GM19035 (cell line): ENCODE measurements around the gene ABHD3.
"Not testable (repeated sequence)": the region's sequence is repeated elsewhere in the genome, so short reads cannot be mapped to it uniquely, and the experiment has no call there.

Experiments
- ATAC-seq: cut with Tn5 transposase; IDR thresholded peaks from one replicate; pipeline ENCODE4 v1.9.1; 2021; ENCODE audit not compliant: unreplicated experiment

ABHD3 gene, protein sequence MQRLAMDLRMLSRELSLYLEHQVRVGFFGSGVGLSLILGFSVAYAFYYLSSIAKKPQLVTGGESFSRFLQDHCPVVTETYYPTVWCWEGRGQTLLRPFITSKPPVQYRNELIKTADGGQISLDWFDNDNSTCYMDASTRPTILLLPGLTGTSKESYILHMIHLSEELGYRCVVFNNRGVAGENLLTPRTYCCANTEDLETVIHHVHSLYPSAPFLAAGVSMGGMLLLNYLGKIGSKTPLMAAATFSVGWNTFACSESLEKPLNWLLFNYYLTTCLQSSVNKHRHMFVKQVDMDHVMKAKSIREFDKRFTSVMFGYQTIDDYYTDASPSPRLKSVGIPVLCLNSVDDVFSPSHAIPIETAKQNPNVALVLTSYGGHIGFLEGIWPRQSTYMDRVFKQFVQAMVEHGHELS

DNA sequence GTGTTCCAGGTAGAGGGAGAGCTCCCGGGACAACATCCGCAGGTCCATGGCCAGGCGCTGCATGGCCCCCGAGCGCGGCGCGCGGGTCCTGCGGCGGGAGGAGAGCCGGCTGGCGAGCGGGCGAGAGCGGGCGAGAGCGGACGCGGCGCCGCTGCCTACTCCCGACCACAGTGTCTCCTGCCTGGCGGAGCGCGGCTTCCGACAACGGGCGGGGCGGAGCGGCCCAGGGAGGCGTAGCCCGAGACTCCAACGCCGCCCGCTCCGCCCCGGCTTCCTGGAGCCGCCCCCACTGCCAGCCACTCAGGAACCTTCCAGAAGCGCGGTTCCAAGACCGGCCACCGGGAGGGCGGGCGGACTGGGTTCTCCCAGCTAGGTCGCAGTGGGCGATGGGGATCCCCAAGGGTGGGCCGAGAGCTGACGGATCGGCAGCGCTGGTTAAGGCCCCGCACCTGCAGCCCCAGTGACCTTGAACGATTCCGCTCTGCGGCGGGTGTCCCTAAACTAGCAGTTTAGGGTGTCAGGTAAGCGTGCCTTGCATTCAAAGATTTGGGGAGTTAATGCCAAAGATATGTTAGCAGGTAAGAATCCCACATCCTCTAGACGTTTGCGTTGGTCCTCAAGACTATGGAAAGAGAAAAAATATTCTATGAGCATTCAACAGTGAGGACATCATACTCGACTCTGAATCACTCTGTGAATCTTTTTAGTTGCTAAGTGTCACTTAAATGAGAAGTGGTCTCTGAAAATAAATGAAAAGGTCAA, at the start of gene ABHD3:
Gene ABHD3, minus strand, starts transcription at position 172 of the 762 bp plus-strand sequence. Its CDS starts 109 bp downstream, at position 63.
- ATAC-seq: peak; percentile 93

DNA sequence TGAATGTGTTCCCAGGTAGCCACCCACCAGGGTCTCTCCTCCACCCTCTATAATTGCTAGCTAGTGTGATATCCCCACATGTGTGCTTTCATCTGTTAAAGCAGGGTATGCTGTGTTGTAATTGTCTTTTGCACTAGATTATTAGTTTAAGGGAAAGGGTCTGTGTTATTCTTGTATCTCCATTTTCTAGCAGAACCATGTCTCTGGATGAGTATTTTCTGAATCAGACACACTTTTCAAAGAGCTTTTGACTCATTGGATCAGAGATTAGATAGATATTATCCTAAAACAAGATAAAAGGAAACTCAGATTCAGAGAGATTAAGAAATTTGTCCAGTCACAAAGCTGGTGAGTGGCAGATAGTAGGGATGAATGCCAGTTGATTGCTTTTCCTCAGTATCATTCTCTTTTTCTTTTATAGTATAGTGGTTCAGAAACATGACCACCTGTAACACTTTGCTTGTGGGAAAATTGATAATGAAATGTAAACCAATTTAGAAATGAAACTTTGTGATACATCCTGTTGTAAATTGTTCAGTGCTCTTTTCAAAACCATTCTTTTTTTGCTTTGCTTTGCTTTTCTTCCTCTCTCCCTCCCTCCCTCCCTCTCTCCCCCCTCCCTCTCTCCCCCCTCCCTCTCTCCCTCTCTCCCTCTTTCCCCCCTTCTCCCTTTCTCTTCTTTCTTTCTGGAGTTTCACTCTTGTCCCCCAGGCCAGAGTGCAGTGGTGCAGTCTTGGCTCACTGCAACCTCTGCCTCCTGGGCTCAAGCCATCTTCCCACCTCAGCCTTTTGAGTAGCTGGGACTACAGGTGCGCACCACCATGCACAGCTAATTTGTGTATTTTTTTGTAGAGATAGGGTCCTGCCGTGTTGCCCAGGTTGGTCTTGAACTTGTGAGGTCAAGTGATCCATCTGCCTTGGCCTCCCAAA, 43.5 kb upstream of the ABHD3 start:
- ATAC-seq: no peak

DNA sequence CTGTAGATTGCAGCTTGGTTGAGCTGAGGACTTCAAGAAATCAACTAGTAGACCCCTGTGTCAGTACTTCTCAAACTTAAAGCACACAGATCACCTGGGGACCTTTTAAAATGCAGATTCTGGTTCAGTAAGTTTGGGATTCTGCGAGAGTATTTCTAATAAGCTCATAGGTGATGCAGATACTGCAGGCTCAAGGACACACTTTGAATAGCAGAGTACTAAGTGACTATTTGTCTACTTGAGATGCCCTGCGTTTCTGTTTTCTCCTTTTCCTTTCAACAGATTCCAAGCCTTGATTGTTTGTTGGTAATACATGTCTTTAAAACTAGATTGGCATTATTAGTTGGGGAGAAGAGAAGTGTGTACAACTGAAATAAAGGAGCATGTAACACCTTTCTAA, 42.7 kb upstream of the ABHD3 start:
- ATAC-seq: no peak

DNA sequence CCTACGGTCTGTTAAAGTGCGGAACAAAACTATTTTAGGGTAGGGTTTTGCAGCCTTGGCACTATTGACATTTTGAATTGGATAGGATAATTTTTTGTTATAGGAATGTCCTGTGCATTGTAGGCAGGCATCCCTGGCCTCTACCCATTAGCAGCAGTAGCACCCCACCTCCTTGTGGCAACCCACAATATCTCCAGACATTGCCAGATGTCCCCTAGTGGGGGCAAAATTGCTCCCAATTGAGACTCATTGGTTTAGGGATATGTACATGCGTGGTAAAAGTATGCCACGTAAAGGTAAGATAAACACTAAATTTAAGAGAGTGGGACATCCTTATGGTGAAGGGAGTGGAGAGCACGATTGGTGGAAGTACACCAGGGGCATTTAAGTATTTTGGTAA, 40.7 kb upstream of the ABHD3 start:
- no peak for ATAC-seq

DNA sequence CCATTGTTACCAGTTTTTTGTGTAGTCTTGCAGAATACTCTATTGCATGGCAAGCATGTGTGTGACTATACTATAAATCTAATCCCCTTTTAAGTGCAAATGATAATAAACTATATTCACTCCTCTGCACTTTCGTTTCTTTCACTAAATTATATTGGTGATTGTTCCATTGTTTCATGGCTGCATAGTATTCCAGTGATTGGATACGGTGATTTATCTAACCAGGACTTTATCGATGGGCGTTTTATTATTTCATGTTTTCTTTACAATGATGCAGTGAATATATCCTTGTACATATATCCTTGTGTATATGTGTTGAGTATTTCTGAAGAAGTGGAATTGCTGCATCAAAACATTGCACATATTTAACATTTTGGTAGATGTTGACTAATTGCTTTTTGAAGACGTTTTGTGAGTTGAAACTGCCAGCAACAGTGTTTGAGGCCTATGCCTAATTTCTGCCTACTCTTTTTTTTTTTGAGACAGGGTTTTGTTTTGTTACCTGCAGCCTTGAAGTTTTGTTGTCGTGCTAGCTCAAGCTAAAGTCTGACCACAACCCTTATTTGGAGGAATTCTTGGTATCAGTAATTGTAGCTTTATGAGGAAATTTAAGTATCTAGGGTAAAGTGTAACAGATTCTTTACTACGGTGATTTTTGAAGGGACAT, 38.7 kb upstream of the ABHD3 start:
- ATAC-seq: no peak

DNA sequence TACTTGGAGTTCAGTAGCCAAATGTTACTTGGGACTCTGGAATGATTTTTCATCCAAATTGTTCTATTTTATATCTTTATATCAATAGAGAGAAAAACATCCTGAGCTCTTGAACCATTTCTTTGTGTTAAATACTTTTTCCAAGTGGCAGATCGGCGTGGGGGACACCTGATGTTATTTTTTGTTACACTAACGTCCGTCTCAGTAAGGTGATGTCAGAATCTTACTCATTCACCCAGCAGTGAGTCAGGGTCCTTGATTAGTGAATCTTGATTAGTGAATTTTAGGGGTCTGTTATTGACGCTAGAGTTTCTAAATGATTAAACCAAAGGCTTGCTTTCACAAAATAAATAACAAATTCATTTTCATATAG, 37.7 kb upstream of the ABHD3 start:
- no peak for ATAC-seq

DNA sequence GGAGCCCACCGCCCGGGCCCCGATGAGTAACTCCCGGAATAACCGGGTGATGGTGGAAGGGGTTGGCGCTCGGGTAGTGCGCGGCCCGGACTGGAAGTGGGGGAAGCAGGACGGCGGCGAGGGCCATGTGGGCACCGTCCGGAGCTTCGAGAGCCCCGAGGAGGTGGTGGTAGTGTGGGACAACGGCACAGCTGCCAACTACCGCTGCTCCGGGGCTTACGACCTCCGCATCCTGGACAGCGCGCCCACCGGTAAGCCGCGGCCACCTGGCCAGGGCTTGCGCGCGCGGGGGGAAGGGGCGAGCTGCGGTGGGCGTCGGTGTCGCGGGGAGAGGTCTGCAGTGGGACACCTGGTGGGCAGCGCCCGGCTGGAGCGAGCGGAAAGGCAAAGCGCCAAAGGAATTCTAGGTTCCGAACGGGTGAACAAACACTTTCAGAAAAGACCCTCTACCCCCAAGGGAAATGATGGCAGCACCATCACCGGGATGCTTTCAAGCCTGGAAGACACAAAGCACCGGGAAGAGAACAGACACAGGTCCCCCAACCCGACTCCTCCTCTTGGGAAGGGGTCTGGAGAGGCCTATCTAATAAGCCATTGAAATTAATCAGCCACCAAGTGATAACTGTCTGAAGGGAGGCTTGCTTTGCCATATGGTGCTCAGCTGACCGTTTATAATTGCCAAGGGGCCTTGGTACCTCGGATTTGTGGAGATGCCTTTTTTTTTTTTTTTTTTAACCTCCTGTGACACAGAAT, 37.2 kb upstream of the ABHD3 start:
- no peak for ATAC-seq

DNA sequence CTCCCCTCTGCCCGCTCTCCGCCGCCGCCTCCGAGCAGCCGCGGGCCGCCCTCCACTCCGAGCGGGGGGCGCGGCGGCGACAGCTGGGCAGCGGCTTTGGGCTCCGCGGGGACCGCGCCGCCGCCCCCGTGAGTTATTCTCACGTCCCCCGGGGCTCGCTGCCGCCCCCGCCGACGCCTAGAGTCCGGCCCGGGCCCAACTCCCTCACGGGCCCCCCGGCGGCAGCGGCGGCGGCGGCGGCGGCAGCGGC, 36.7 kb upstream of the ABHD3 start:
- ATAC-seq: no peak

DNA sequence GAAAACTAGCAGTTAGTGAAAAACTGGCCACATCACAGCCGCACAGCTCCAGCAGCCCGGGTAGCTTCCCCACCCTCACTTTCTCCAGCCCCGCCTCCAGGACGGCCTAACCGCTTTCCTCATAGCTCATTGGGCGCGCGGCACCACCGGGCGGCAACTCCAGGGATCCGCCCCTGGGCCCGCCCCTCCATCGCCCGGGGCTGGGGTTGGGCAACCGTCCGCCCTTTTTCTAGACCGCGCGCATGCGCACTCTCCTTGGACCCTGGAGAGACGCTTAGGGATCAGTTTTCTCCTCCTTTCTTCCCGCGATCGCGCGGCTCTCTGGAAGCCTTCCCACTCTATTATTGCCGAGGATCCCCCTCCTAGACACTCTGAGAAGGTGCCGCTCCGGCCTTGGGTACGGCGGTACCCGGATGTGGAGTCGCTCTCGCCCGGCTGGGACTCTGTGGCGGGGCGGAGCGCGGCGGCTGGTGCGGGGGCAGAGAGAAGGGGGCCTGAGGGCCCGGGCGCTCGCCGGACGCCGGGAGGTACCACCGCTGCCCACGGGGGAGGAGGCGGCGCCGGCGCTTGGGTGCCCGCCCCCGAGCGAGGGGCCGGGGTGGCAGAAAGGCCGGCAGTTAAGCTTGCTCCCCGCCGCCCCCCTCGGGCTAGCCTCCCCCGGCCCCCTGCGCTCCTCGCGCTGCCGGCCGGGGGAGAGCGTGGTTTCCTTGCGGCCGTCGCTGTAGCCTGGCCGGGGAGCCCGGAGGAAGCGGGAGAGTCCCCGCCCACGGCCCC, 36.2 kb upstream of the ABHD3 start, which contains the start of gene MIB1:
Gene MIB1, plus strand, starts transcription at position 255 of the 774 bp plus-strand sequence. CDS start 792 bp downstream, outside the sequence.
- peak; percentile 94 for ATAC-seq

DNA sequence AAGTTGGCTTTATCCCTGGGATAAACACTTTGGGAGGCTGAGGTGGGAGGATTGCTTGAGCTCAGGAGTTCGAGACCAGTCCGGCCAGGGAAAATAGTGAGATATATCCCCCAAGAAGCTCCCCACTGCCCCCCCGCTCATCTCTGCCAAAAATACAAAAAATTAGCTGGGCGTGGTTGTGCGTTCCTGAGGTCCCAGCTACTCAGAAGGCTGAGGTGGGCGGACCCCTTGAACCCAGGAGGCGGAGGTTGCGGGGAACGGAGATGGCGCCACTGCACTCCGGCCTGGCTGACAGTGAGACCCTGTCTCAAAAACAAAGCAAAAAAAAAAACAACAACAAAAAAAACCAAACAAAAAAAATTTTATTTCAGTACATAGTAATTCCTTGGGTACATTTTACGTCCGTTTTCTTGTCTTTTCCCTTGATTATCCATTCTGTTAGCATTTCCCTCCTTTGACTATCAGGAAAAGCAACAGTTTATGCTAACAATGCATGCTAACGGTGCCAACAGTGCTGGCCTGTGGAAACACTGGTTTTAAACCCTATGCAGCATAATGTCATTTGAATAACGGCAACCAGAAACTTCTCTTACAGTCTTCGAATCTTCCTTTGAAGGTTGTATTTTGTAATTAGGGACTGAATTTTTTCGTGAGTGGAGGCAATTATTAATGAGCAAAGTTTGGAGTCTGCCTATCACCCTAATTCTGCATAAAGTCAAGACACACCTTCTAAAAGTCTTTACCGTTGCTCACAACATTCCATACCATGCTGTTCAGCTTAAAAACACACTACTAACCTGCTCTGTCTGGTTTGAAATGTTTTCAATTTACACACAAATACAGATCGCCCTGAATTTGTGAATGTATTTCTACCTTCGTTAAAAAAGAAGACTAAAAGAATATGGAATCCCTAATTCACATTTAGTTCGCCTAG, 35.3 kb upstream of the ABHD3 start:
- peak; percentile 14 for ATAC-seq

DNA sequence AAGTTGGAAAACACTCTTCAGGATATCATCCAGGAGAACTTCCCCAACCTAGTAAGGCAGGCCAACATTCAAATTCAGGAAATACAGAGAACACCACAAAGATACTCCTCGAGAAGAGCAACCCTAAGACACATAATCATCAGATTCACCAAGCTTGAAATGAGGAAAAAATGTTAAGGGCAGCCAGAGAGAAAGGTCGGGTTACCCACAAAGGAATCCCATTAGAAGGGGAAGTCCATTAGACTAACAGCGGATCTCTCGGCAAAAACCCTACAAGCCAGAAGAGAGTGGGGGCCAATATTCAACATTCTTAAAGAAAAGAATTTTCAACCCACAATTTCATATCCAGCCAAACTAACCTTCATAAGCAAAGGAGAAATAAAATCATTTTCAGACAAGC, 32.4 kb upstream of the ABHD3 start:
- ATAC-seq: not testable (repeated sequence)

DNA sequence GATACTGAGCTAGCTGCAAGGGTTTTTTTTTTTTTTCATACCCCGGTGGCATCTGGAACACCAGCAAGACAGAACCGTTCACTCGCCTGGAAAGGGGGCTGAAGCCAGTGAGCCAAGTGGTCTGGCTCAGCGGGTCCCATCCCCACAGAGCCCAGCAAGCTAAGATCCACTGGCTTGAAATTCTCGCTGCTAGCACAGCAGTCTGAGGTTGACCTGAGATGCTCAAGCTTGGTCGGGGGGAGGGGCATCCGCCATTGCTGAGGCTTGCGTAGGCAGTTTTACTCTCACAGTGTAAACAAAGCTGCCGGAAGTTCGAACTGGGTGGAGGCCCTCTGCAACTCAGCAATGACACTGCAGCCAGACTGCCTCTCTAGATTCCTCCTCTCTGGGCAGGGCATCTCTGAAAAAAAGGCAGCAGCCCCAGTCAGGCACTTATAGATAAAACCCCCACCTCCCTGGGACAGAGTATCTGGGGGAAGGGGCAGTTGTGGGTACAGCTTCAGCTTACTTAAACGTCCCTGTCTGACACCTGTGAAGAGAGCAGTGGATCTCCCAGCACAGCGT, 31.0 kb upstream of the ABHD3 start:
- no peak for ATAC-seq

DNA sequence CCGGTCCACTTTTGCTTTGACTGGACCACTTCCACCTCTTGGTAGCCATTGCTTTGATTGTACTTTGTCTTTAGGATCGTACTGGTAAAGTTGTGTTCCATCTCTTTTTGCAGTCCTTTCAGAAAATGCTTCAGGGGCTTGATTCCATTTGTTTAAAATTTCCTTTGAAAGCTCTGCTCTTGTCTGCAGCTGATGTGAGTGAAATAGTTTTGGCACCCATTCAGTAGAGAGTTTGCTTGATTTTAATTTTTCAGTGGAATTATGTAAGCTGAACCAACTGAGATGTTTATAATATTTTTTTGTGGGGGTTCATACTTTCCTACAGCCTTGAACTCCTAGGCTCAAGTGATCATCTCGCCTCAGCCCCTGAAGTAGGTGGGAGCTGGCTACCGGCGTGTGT, 28.4 kb upstream of the ABHD3 start:
- ATAC-seq: no peak

DNA sequence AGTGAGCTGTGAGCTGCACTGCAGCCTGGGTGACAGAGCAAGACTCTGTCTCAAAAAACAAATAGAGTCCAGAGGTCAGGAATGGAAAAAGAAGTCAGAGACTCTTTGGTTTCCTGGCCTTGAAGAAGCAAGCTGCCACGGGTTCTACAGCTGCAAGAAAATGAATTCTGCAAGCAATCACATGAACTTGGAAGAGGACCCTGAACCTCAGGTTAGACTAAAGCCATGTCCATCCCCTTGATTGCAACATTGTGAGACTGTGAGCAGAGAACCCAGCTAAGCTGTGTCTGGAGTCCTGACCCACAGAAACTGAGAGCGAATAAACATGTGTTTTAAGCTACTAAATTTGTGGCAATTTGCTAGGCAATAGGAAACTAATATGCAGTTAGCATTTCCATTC, 23.1 kb upstream of the ABHD3 start:
- no peak for ATAC-seq

DNA sequence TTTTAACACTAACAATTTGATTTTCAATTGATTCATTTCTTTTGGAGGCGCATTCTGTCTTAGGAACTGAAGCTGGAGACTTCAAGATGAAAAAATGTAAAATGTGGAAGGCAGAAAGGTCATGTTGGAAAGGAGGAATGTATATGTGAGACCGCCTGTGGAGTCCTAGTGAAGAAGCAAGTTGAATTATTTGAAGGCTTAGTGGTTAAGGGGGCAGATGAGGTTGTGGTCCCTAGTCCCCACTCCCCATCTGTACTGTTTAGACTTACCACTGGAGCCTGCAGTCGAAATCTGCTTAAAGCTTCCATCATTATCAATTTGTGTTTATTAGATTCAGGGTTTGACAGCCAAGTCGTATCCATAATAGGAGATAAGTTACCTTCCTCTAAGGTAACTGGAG, 20.6 kb upstream of the ABHD3 start:
- no peak for ATAC-seq

DNA sequence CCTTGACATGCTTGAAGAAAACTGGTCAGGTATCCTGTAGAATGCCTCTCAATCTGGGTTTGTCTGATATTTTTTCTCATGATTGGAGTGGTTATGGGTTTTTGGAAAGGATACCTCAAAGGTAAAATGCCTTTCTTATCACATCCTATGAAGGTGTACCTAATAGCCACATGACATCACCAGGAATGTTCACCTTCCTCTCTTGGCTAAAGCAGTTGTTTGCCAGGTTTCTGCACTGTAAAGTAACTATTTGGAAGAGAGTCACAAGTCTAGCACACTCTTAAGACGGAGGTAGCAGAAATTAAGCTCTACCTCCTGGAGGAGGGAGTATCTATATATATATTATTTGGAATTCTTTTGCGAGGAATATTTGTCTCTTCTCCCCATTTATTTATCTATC, 18.1 kb upstream of the ABHD3 start:
- no peak for ATAC-seq

DNA sequence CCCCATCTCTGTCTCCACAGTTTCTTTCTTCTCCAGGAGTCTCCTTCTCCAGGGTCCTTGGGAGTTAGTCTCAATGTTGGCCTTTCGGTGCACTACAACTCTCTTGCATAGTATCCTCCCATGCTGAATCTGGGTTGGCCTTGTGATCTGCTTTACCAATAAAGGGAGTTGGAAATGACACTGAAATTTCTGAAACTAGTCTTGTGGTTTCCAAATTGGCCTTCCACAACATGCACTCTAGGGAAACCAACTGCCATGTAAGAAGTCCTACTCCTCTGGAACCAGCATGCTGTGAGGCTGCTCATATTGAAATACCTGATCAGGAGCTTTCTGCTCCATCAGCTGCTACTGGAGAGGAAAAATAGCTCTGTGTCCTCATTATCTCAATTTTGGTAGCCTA, 9.9 kb upstream of the ABHD3 start:
- ATAC-seq: no peak

DNA sequence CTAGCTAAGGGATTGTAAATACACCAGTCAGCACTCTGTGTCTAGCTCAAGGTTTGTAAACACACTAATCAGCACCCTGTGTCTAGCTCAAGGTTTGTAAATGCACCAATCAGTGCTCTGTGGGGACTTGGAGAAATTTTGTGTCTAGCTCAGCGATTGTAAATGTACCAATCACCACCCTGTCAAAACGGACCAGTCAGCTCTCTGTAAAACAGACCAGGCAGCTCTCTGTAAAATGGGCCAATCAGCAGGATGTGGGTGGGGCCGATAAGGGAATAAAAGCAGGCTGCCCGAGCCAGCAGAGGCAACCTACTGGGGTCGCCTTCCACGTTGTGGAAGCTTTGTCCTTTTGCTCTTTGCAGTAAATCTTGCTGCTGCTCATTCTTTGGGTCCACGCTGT, 2.6 kb upstream of the ABHD3 start:
- not testable (repeated sequence) for ATAC-seq
